OCI-LY7 (cell line): Measurements from ENCODE around the gene FSD1L. TPM values are rescaled to one million over a fixed set of nuclear protein-coding genes. Genes with fewer than 3 reads are reported as not detected.

Experiments
- BruUV-seq: library from RNA; stranded (reverse); fragments of 400-500 nt; replicated peaks from 2 replicates; lab custom pipeline; 2021; lab: Mats Ljungman, UMichigan
- CTCF ChIA-PET: fragments of 300-600 bp; sonication (Branson Sonifier 250); formaldehyde crosslinking; loops from one replicate; lab custom pipeline; 2022; ENCODE audit warnings: antibody characterized with exemption; ENCODE audit not compliant: unreplicated experiment; lab: Charles Lee
- POLR2A ChIA-PET: fragments of 300-600 bp; sonication (Branson Sonifier 250); formaldehyde crosslinking; loops from one replicate; lab custom pipeline; 2022; ENCODE audit warnings: antibody characterized with exemption; lab: Charles Lee
- DNase-seq: peaks from one replicate; pipeline ENCODE4 v3.0.0-alpha.2; 2015; ENCODE audit warnings: low spot score
- H2AFZ ChIP-seq: fragments of 200-600 bp; sonication (generic), shearing (Covaris generic); 2 replicates; pipeline ENCODE4 v1.6.1; 2014; ENCODE audit warnings: mild to moderate bottlenecking, antibody characterized with exemption, low read length, moderate library complexity
- H3K27ac ChIP-seq: fragments of 200-600 bp; sonication (generic); 2 replicates; pipeline ENCODE4 v1.5.1; 2014; ENCODE audit warnings: mixed run types, low read depth, mild to moderate bottlenecking, moderate library complexity, low read length, inconsistent platforms; ENCODE audit not compliant: poor library complexity, severe bottlenecking
- H3K36me3 ChIP-seq: fragments of 200-600 bp; sonication (generic); 2 replicates; pipeline ENCODE4 v1.6.1; 2014; ENCODE audit warnings: mild to moderate bottlenecking, antibody characterized with exemption, low read length, moderate library complexity, mixed read lengths; ENCODE audit not compliant: insufficient read depth
- H3K4me1 ChIP-seq: fragments of 200-600 bp; sonication (generic); 2 replicates; pipeline ENCODE4 v1.5.1; 2014; ENCODE audit warnings: mild to moderate bottlenecking, low read length; ENCODE audit not compliant: insufficient read depth, poor library complexity, severe bottlenecking
- H3K4me2 ChIP-seq: fragments of 200-600 bp; sonication (generic); 2 replicates; pipeline ENCODE4 v1.6.1; 2014; ENCODE audit warnings: mild to moderate bottlenecking, low read length
- H3K4me3 ChIP-seq: fragments of 200-600 bp; sonication (generic); 2 replicates; pipeline ENCODE4 v1.5.1; 2014; ENCODE audit warnings: mild to moderate bottlenecking, low read depth, low read length; ENCODE audit not compliant: poor library complexity, severe bottlenecking
- H3K79me2 ChIP-seq: fragments of 200-600 bp; sonication (generic); 2 replicates; pipeline ENCODE4 v1.6.1; 2016; ENCODE audit warnings: low read depth, mild to moderate bottlenecking, low read length, moderate library complexity, mixed read lengths; ENCODE audit not compliant: insufficient read depth
- H3K9me2 ChIP-seq: fragments of 200-600 bp; sonication (generic); 2 replicates; pipeline ENCODE4 v1.6.1; 2016; ENCODE audit warnings: mild to moderate bottlenecking, low read length, mixed read lengths; ENCODE audit not compliant: insufficient read depth
- H3K9me3 ChIP-seq: fragments of 200-600 bp; sonication (generic); 2 replicates; pipeline ENCODE4 v1.6.1; 2014; ENCODE audit warnings: mild to moderate bottlenecking, mixed run types, low read length, mixed read lengths
- H4K20me1 ChIP-seq: fragments of 200-600 bp; sonication (generic); 2 replicates; pipeline ENCODE4 v1.6.1; 2014; ENCODE audit warnings: mild to moderate bottlenecking, antibody characterized with exemption, low read length, moderate library complexity, mixed read lengths; ENCODE audit not compliant: insufficient read depth
- EZH2phosphoT487 ChIP-seq: fragments of 200-600 bp; sonication (generic); IDR thresholded peaks from 2 replicates; pipeline ENCODE4 v1.6.1; 2018; ENCODE audit warnings: low read depth, borderline replicate concordance, mild to moderate bottlenecking, mixed run types, antibody characterized with exemption, low read length, moderate library complexity, mixed read lengths
- intact Hi-C: fragments of 100-400 bp; cut with micrococcal nuclease; formaldehyde crosslinking; loops from one replicate; pipeline ENCODE4 v1.10.0; 2022; ENCODE audit not compliant: unreplicated experiment
- total RNA-seq, 2 experiments: library from RNA; depleted of rRNA in 1 of 2; stranded (reverse); fragments of >200 nt in 1 of 2; shearing (Covaris generic) in 1 of 2; gene quantifications; 2 replicates each; pipeline ENCODE4 v1.2.3, GENCODE V29; 2014 to 2022
- TF ChIP-seq, protein P1 (sequence below): fragments of 200-600 bp; sonication (generic); conservative IDR thresholded peaks from 2 replicates; pipeline ENCODE4 v1.5.1; 2014; ENCODE audit warnings: mild to moderate bottlenecking, antibody characterized with exemption, low read length, moderate library complexity, mixed read lengths

Gene FSD1L
- total RNA-seq, 2 experiments from 2014 or later, result 4.4 to 7.9 TPM

- intact Hi-C loops, result no loop called here
- TF ChIP-seq, protein P1, sequence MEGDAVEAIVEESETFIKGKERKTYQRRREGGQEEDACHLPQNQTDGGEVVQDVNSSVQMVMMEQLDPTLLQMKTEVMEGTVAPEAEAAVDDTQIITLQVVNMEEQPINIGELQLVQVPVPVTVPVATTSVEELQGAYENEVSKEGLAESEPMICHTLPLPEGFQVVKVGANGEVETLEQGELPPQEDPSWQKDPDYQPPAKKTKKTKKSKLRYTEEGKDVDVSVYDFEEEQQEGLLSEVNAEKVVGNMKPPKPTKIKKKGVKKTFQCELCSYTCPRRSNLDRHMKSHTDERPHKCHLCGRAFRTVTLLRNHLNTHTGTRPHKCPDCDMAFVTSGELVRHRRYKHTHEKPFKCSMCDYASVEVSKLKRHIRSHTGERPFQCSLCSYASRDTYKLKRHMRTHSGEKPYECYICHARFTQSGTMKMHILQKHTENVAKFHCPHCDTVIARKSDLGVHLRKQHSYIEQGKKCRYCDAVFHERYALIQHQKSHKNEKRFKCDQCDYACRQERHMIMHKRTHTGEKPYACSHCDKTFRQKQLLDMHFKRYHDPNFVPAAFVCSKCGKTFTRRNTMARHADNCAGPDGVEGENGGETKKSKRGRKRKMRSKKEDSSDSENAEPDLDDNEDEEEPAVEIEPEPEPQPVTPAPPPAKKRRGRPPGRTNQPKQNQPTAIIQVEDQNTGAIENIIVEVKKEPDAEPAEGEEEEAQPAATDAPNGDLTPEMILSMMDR, result no peak
- no peak for TF ChIP-seq EZH2phosphoT487
- Histone ChIP-seq H3K4me1 (no peaks in the 10 kb centered on the region), H2AFZ (no peak overlapping the region), H3K4me2 (no peak overlapping the region), H3K36me3 (no peaks in the 10 kb centered on the region), H3K4me3 (no peak overlapping the region), H3K9me3 (no peaks in the 10 kb centered on the region), H4K20me1 (no peaks in the 10 kb centered on the region), H3K27ac (no peak overlapping the region), H3K9me2 (no peaks in the 10 kb centered on the region), H3K79me2 (no peaks in the 10 kb centered on the region)
- no TSS peak for BruUV-seq
- DNase-seq, result no peak
- ChIA-PET POLR2A (interaction anchor here (1.9 kb wide), 1 partner anchor 11 kb away, joined by 12 read pairs; no protein-coding TSS in a partner anchor), CTCF (no interaction called here)
Observed at GRCh38 chr9:105441616-105442160, 6.1 kb upstream of the FSD1L start.

- H3K79me2 ChIP-seq, result no peaks in the 10 kb centered on the region
- CTCF ChIA-PET, result no interaction called here
- no TSS peak for BruUV-seq
Observed at GRCh38 chr9:105443121-105443520, 4.7 kb upstream of the FSD1L start.

GRCh38 chr9:105444130-105444529, 3.7 kb upstream of the FSD1L start:
- H3K9me3 ChIP-seq, result no peaks in the 10 kb centered on the region
- TF ChIP-seq, protein P1, result no peak
- H3K79me2 ChIP-seq, result 0 out of 2 replicates have a peak, but pooled peaks cover 7% of the 10 kb centered on the region
- ChIA-PET POLR2A (interaction anchor here (1.2 kb wide), 2 partner anchors 19 to 203 kb away, joined by 3 to 4 read pairs; no protein-coding TSS in a partner anchor), CTCF (no interaction called here)
- H3K36me3 ChIP-seq, result no peaks in the 10 kb centered on the region
- H3K27ac ChIP-seq, result no peak overlapping the region
- no peak for DNase-seq
- intact Hi-C loops, result no loop called here
- peaks cover 13% of the 10 kb centered on the region for H3K4me1 ChIP-seq
- H4K20me1 ChIP-seq, result peaks cover 2% of the 10 kb centered on the region; the same call in 1 of the 2 replicates
- H2AFZ ChIP-seq, result no peak overlapping the region
- H3K4me2 ChIP-seq, result no peak overlapping the region
- no peaks in the 10 kb centered on the region for H3K9me2 ChIP-seq
- no peak overlapping the region for H3K4me3 ChIP-seq
- BruUV-seq, result no TSS peak

More at GRCh38 chr9:105443121-105443520, 4.7 kb upstream of the FSD1L start:
- Histone ChIP-seq H3K9me3 (no peaks in the 10 kb centered on the region), H3K4me3 (no peak overlapping the region), H3K4me2 (no peak overlapping the region), H3K9me2 (no peaks in the 10 kb centered on the region), H4K20me1 (no peaks in the 10 kb centered on the region), H3K4me1 (peaks cover 6% of the 10 kb centered on the region), H2AFZ (no peak overlapping the region), H3K36me3 (no peaks in the 10 kb centered on the region), H3K27ac (no peak overlapping the region)
- no peak for TF ChIP-seq EZH2phosphoT487
- TF ChIP-seq, protein P1, result no peak
- intact Hi-C loops, result no loop called here
- DNase-seq, result no peak
- POLR2A ChIA-PET, result interaction anchor here (0.6 to 1.9 kb wide), 2 partner anchors 12 to 273 kb away, joined by 4 to 12 read pairs; no protein-coding TSS in a partner anchor
